H1 (cell line): ENCODE results near the gene PMEPA1. TPM values are rescaled to one million over a fixed set of nuclear protein-coding genes. Genes with fewer than 3 reads are reported as not detected.

ENCODE experiments used
- CTCF ChIA-PET: fragments of 300-600 bp; sonication (Branson Sonifier 250); formaldehyde crosslinking; loops from one replicate; lab custom pipeline; 2021; ENCODE audit not compliant: partially characterized antibody; lab: Charles Lee
- POLR2A ChIA-PET: fragments of 300-600 bp; sonication (Branson Sonifier 250); formaldehyde crosslinking; loops from one replicate; lab custom pipeline; 2021; ENCODE audit warnings: inconsistent platforms; ENCODE audit not compliant: partially characterized antibody; lab: Charles Lee
- DNase-seq, 2 experiments: peaks; one replicate each; pipeline versions ENCODE4 v3.0.0 to v3.0.0-alpha.2; 2010 to 2022; ENCODE audit warnings: low spot score in 2 of 2, low read depth in 1 of 2, mixed read lengths in 1 of 2
- FAIRE-seq: peaks from 2 replicates; lab custom pipeline; 2011; peaks lifted over from hg19 to GRCh38; lab: Jason Lieb, UNC
- H2AFZ ChIP-seq: 2 replicates; pipeline ENCODE4 v1.8.1; 2012; ENCODE audit warnings: low read length, inconsistent platforms
- H2AK5ac ChIP-seq: 2 replicates; pipeline ENCODE4 v1.6.1; 2013; ENCODE audit warnings: low read depth, low read length
- H2BK120ac ChIP-seq: replicated peaks from 2 replicates; pipeline ENCODE3; 2013; ENCODE audit warnings: low read depth, low read length, inconsistent platforms
- H2BK12ac ChIP-seq: 2 replicates; pipeline ENCODE4 v1.6.1; 2013; ENCODE audit warnings: low read depth, low read length
- H2BK15ac ChIP-seq: 2 replicates; pipeline ENCODE4 v1.6.1; 2013; ENCODE audit warnings: low read length
- H2BK20ac ChIP-seq: 2 replicates; pipeline ENCODE4 v1.6.1; 2013; ENCODE audit warnings: low read length
- H2BK5ac ChIP-seq: 2 replicates; pipeline ENCODE4 v1.6.1; 2013; ENCODE audit warnings: low read depth, low read length
- H3K14ac ChIP-seq: 2 replicates; pipeline ENCODE4 v1.6.1; 2013; ENCODE audit warnings: inconsistent platforms; ENCODE audit not compliant: insufficient read length
- H3K18ac ChIP-seq: 2 replicates; pipeline ENCODE4 v1.6.1; 2013; ENCODE audit warnings: low read length; ENCODE audit errors: extremely low read depth
- H3K23ac ChIP-seq: 2 replicates; pipeline ENCODE4 v1.6.1; 2013; ENCODE audit warnings: inconsistent platforms; ENCODE audit not compliant: insufficient read length
- H3K23me2 ChIP-seq: 2 replicates; pipeline ENCODE4 v1.6.1; 2013; ENCODE audit warnings: low read depth, low read length
- H3K27ac ChIP-seq: 2 replicates; pipeline ENCODE4 v1.6.1; 2011; ENCODE audit warnings: low read depth, low read length, inconsistent platforms
- H3K27me3 ChIP-seq, 4 experiments: replicated peaks in 1 of 4; 1 replicate in 1 of 4; 2 replicates in 3 of 4; pipeline versions ENCODE4 v1.6.1 to v1.8.1; 2011 to 2013; ENCODE audit warnings: low read length in 3 of 4, mild to moderate bottlenecking in 3 of 4, inconsistent platforms in 2 of 4, mixed read lengths in 2 of 4, moderate library complexity in 1 of 4; ENCODE audit not compliant: control insufficient read depth in 3 of 4, insufficient read depth in 3 of 4; ENCODE audit errors: extremely low read depth in 1 of 4
- H3K36me3 ChIP-seq, 4 experiments: 2 replicates each; pipeline versions ENCODE4 v1.6.1 to v1.8.1; 2011 to 2013; ENCODE audit warnings: mild to moderate bottlenecking in 4 of 4, low read length in 3 of 4, moderate library complexity in 2 of 4, control low read depth in 1 of 4, inconsistent platforms in 1 of 4; ENCODE audit not compliant: insufficient read depth in 4 of 4, control insufficient read depth in 2 of 4
- H3K4ac ChIP-seq: replicated peaks from 2 replicates; pipeline ENCODE3; 2013; ENCODE audit warnings: low read length, low read depth, mixed read lengths, inconsistent platforms; ENCODE audit not compliant: insufficient read length
- H3K4me1 ChIP-seq, 4 experiments: replicated peaks in 1 of 4; 1 replicate in 1 of 4; 2 replicates in 3 of 4; pipeline versions ENCODE4 v1.6.1 to v1.8.1; 2011 to 2013; ENCODE audit warnings: low read length in 3 of 4, inconsistent platforms in 2 of 4, mixed read lengths in 1 of 4; ENCODE audit not compliant: insufficient read depth in 4 of 4, control insufficient read depth in 3 of 4
- H3K4me2 ChIP-seq, 2 experiments: 2 replicates each; pipeline versions ENCODE4 v1.6.1 to v1.8.1; 2011 to 2013; ENCODE audit warnings: low read depth in 2 of 2, low read length in 2 of 2, control low read depth in 1 of 2, inconsistent platforms in 1 of 2, mild to moderate bottlenecking in 1 of 2; ENCODE audit not compliant: insufficient read depth in 1 of 2
- H3K4me3 ChIP-seq, 4 experiments: fragments of 200-600, 300-600 bp in 1 of 4; sonication (generic), shearing (Covaris generic), sonication (Bioruptor Twin) in 1 of 4; 2 replicates each; pipeline versions ENCODE4 v1.5.1 to v1.8.1; 2011 to 2016; ENCODE audit warnings: low read length in 4 of 4, low read depth in 3 of 4, control low read depth in 2 of 4, inconsistent platforms in 2 of 4, mild to moderate bottlenecking in 2 of 4, mixed read lengths in 1 of 4, moderate library complexity in 1 of 4; ENCODE audit not compliant: insufficient read depth in 2 of 4; ENCODE audit errors: extremely low read depth in 1 of 4
- H3K56ac ChIP-seq: replicated peaks from 2 replicates; pipeline ENCODE3; 2013; ENCODE audit warnings: low read depth, mild to moderate bottlenecking, mixed read lengths, low read length, inconsistent platforms; ENCODE audit not compliant: insufficient read length
- H3K79me1 ChIP-seq: 2 replicates; pipeline ENCODE4 v1.6.1; 2013; ENCODE audit warnings: low read depth, low read length, control low read depth
- H3K79me2 ChIP-seq, 2 experiments: 2 replicates each; pipeline versions ENCODE4 v1.6.1 to v1.8.1; 2012 to 2013; ENCODE audit warnings: low read length in 2 of 2, mild to moderate bottlenecking in 2 of 2, inconsistent platforms in 1 of 2; ENCODE audit not compliant: insufficient read depth in 2 of 2, control insufficient read depth in 1 of 2
- H3K9ac ChIP-seq, 4 experiments: replicated peaks in 1 of 4; 1 replicate in 1 of 4; 2 replicates in 3 of 4; pipeline versions ENCODE4 v1.6.1 to v1.8.1; 2011 to 2013; ENCODE audit warnings: low read depth in 3 of 4, low read length in 3 of 4, control low read depth in 2 of 4, mild to moderate bottlenecking in 2 of 4, moderate library complexity in 2 of 4, inconsistent platforms in 1 of 4; ENCODE audit errors: extremely low read depth in 1 of 4
- H3K9me3 ChIP-seq, 2 experiments: 2 replicates each; pipeline versions ENCODE4 v1.6.1 to v1.8.1; 2012 to 2013; ENCODE audit warnings: mild to moderate bottlenecking in 2 of 2, moderate library complexity in 2 of 2, control low read depth in 1 of 2, inconsistent platforms in 1 of 2, low read depth in 1 of 2, low read length in 1 of 2, mixed read lengths in 1 of 2; ENCODE audit not compliant: insufficient read depth in 2 of 2
- H4K20me1 ChIP-seq, 2 experiments: replicated peaks in 1 of 2; 2 replicates each; pipeline versions ENCODE3 to v1.8.1; 2011 to 2013; ENCODE audit warnings: inconsistent platforms in 2 of 2, low read length in 2 of 2, mild to moderate bottlenecking in 1 of 2; ENCODE audit not compliant: insufficient read depth in 2 of 2, control insufficient read depth in 1 of 2
- H4K5ac ChIP-seq: 2 replicates; pipeline ENCODE4 v1.6.1; 2013; ENCODE audit warnings: low read length, low read depth, mixed read lengths, inconsistent platforms; ENCODE audit not compliant: insufficient read length
- H4K8ac ChIP-seq: 2 replicates; pipeline ENCODE4 v1.8.0; 2013; ENCODE audit warnings: mild to moderate bottlenecking, moderate library complexity, low read length, inconsistent platforms; ENCODE audit not compliant: insufficient read depth; ENCODE audit errors: extremely low read depth
- H4K91ac ChIP-seq: replicated peaks from 2 replicates; pipeline ENCODE3; 2013; ENCODE audit warnings: low read length, mixed read lengths, inconsistent platforms; ENCODE audit not compliant: insufficient read length
- CHD2 ChIP-seq: IDR thresholded peaks from 2 replicates; pipeline ENCODE4 v1.6.1; 2012; ENCODE audit warnings: low read length, improper control_type of control experiment
- E2F6 ChIP-seq: IDR thresholded peaks from 2 replicates; pipeline ENCODE4 v1.6.1; 2012; ENCODE audit warnings: inconsistent platforms
- GABPA ChIP-seq: IDR thresholded peaks from 2 replicates; pipeline ENCODE4 v1.6.1; 2011; ENCODE audit warnings: mild to moderate bottlenecking, low read length, moderate library complexity, borderline replicate concordance; ENCODE audit not compliant: insufficient read depth
- GTF2F1 ChIP-seq: IDR thresholded peaks from 2 replicates; pipeline ENCODE4 v1.6.1; 2012; ENCODE audit warnings: low read depth, low read length, improper control_type of control experiment, borderline replicate concordance
- KDM4A ChIP-seq: IDR thresholded peaks from one replicate; pipeline ENCODE4 v1.7.1; 2012; ENCODE audit warnings: low read depth, mild to moderate bottlenecking, moderate library complexity, low read length, inconsistent platforms; ENCODE audit not compliant: severe bottlenecking
- MAFK ChIP-seq: IDR thresholded peaks from 2 replicates; pipeline ENCODE4 v1.6.1; 2012; ENCODE audit warnings: low read depth, mild to moderate bottlenecking, improper control_type of control experiment, low read length
- POLR2A ChIP-seq, 2 experiments: IDR thresholded peaks; 1 replicate in 1 of 2; 2 replicates in 1 of 2; pipeline ENCODE4 v1.6.1; 2011; ENCODE audit warnings: low read depth in 2 of 2, low read length in 2 of 2, mild to moderate bottlenecking in 2 of 2; ENCODE audit errors: control extremely low read depth in 1 of 2
- RAD21 ChIP-seq, 2 experiments: IDR thresholded peaks in 1 of 2; conservative IDR thresholded peaks in 1 of 2; 2 replicates each; pipeline ENCODE4 v1.6.1; 2011; ENCODE audit warnings: low read depth in 2 of 2, low read length in 2 of 2, improper control_type of control experiment in 1 of 2, inconsistent platforms in 1 of 2, mild to moderate bottlenecking in 1 of 2, moderate library complexity in 1 of 2
- SP2 ChIP-seq: IDR thresholded peaks from 2 replicates; pipeline ENCODE4 v1.6.1; 2012; ENCODE audit warnings: mild to moderate bottlenecking, low read length, inconsistent platforms
- WGBS, 2 experiments: shearing (Covaris generic) in 1 of 2; methylation state at CpG; one replicate each; pipeline versions ENCODE4 v1.1.6 to v1.1.7; 2013 to 2015; ENCODE audit warnings: low lambda C conversion rate in 2 of 2, mixed read lengths in 2 of 2, inconsistent platforms in 1 of 2, low coverage in 1 of 2, missing lambda C conversion rate in 1 of 2; ENCODE audit not compliant: insufficient replicate concordance in 2 of 2, insufficient coverage in 1 of 2, insufficient read length in 1 of 2; ENCODE audit errors: extremely low coverage in 1 of 2, missing lambda C conversion rate in 1 of 2; 5-methylcytosine and 5-hydroxymethylcytosine counted together
- polyA plus RNA-seq, 7 experiments: library from polyadenylated mRNA; depleted of rRNA in 3 of 7; stranded (reverse) in 5 of 7; unstranded in 2 of 7; fragments of >200 nt in 5 of 7; fragments of 200-250 nt in 2 of 7; gene quantifications; 1 replicate in 5 of 7; 2 replicates in 1 of 7; 4 replicates in 1 of 7; pipeline versions ENCODE4 v1.2.1 to v1.2.3, GENCODE V29; 2011 to 2013; ENCODE audit warnings: missing spikeins in 2 of 7, mixed read lengths in 2 of 7
- total RNA-seq: library from RNA; stranded (reverse); fragmentation: NEBNext Ultra II Directional; extraction: Animal tissue kit (Norgen Biotek cat#: 25700); gene quantifications from 2 replicates; pipeline ENCODE4 v1.2.1, GENCODE V29; 2021
- TF ChIP-seq, protein P1 (sequence below): IDR thresholded peaks from 2 replicates; pipeline ENCODE4 v1.6.1; 2011; ENCODE audit warnings: low read depth, mild to moderate bottlenecking, low read length; ENCODE audit not compliant: insufficient read depth

The PMEPA1 gene
- total and polyA plus RNA-seq, 2 of the 8 experiments (the other 6 are each of a cell fraction or from before 2014, with no cell fraction given) = 12.7 to 20.5 TPM

- H3K79me2 ChIP-seq = peaks cover 4 to 58% of the 10 kb centered on the region in 2 experiments; a peak in 3 of 4 replicates
- no peaks in the 10 kb centered on the region for H3K27me3 ChIP-seq
- no peak overlapping the region for H2BK15ac ChIP-seq
- no peak overlapping the region for H2AK5ac ChIP-seq
- DNase-seq = no peak
- no peak overlapping the region for H3K23ac ChIP-seq
- H3K4ac ChIP-seq = no peak overlapping the region
- H2BK20ac ChIP-seq = no peak overlapping the region
- no peak overlapping the region for H4K8ac ChIP-seq
- H4K91ac ChIP-seq = no peak overlapping the region
- H3K9ac ChIP-seq = no peak overlapping the region
- H2BK12ac ChIP-seq = no peak overlapping the region
- CTCF ChIA-PET = interaction anchor here (1.3 to 4.0 kb wide), 4 partner anchors 10 to 63 kb away, joined by 3 to 20 read pairs (median 5); no protein-coding TSS in a partner anchor
- H3K56ac ChIP-seq = no peak overlapping the region
- H3K18ac ChIP-seq = no peak overlapping the region
- H3K9me3 ChIP-seq = no peaks in the 10 kb centered on the region
- H2BK5ac ChIP-seq = no peak overlapping the region
- H3K23me2 ChIP-seq = no peaks in the 10 kb centered on the region
- peaks cover 26% of the 10 kb centered on the region for H3K79me1 ChIP-seq
- H3K14ac ChIP-seq = no peak overlapping the region
- no peak overlapping the region for H2AFZ ChIP-seq
- no peak for FAIRE-seq
- peaks cover 5 to 41% (median 17%) of the 10 kb centered on the region in 4 experiments for H3K4me1 ChIP-seq
- no peak overlapping the region for H4K5ac ChIP-seq
- WGBS, 2 experiments = 86% methylated on average over 21 of the region's 21 CpGs; no CpG with 5 or more reads in 1 of the 2 experiments
- H3K27ac ChIP-seq = no peak overlapping the region
- POLR2A ChIA-PET = interaction anchor here (0.6 to 9.4 kb wide), 4 partner anchors 23 to 645 kb away, joined by 3 to 59 read pairs (median 8); partner anchors contain the start of gene PMEPA1
- no peak overlapping the region for H3K4me3 ChIP-seq
- H2BK120ac ChIP-seq = no peak overlapping the region
- H3K4me2 ChIP-seq = peak overlapping the region; percentile 29 to 39; a peak in 2 of 4 replicates
- H4K20me1 ChIP-seq = peaks cover 11 to 14% of the 10 kb centered on the region in 2 experiments
- H3K36me3 ChIP-seq = no peaks in the 10 kb centered on the region
- no peak for TF ChIP-seq MAFK
- no peak for TF ChIP-seq GABPA
- no peak for TF ChIP-seq GTF2F1
- no peak for TF ChIP-seq KDM4A
- TF ChIP-seq, protein P1, sequence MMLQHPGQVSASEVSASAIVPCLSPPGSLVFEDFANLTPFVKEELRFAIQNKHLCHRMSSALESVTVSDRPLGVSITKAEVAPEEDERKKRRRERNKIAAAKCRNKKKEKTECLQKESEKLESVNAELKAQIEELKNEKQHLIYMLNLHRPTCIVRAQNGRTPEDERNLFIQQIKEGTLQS = no peak
- TF ChIP-seq CHD2 = no peak
- TF ChIP-seq RAD21 (IDR thresholded peaks at IDR 0.05 in 1 of 2, conservative IDR thresholded peaks at IDR 0.05 in 1 of 2; ENCODE audit: low read depth in 2 of 2, low read length in 2 of 2) = no peak
- no peak for TF ChIP-seq SP2
- no peak for TF ChIP-seq POLR2A (IDR thresholded peaks at IDR 0.05; ENCODE audit: control extremely low read depth in 1 of 2, low read depth in 2 of 2, low read length in 2 of 2)
- no peak for TF ChIP-seq E2F6
Observed at GRCh38 chr20:57685146-57685758, 24.6 kb downstream of the PMEPA1 start.
